Fibroblast of skin of right biceps (primary cell): ENCODE results near the gene NAPG.
"Not testable (repeated sequence)": the region's sequence is repeated elsewhere in the genome, so short reads cannot be mapped to it uniquely, and the experiment has no call there.

Experiments used
- DNase-seq: peaks from one replicate; pipeline ENCODE4 v3.0.0-alpha.2; 2013

NAPG gene

DNA sequence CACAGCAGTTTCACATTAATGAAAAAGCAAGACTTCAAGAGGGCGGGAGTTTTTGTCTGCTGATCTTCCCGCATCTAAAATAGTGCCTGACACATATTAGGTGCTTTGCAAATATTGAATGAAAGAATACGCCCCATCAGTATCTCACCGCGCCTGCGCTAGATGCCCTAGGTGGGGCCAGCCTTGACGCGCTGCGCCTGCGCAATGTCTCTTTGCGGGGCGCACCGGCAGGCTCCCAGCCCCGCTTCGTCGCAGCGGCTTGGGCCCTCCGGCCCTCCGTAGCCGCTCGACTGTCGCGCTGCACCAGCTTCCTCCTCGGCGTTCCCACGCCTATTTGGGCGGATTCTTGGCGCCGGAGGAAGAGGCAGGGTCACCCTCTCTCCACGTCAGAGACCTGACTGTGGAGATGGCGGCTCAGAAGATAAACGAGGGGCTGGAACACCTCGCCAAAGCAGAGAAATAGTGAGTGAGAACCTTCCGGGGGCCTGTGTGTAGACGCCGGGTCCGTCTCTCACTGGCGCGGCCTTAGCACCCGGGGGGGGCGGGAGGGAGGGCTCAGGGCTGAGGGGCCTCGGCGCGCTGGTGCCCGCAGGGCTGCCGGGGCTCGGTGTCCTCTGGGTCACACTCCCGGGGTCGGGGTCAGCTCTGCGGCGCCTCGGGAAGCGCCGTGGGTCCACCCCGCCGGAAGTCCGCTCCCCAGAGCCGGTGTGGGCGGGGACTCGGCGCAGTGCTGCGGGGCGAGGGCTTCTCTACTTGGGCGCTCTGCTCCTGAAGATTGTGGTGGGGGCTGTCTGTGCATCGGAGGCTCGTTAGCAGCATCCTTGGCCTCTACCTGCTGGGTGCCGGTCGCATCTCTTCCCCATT lies at the start of gene NAPG:
Gene NAPG (plus strand): TSS at position 331 of the 864 bp plus-strand sequence. CDS start 76 bp downstream, at position 407.
- DNase-seq, result peak; percentile 95

DNA sequence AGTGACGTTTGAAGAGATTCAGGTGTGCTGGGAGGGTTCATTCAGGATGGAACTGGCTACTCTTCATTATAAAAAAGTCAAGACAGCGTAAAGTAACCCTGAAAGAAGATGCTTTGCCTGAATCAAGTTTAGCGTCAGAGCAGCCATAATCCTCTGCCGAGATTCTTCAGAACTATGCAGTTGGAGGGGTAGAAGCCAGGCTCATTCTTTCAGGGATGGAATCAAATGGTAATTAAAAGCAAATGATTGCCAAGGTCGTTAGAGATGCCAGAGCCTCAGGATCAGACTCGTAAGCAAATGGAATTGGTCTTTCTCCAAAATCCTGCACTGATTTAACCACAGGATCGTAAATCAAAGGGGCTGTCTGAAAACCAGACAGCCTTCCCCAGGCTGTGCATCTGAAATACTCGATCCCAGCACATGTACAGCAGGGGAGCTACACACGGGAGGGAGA lies 49.5 kb upstream of the NAPG start:
- peak; percentile 95 for DNase-seq

DNA sequence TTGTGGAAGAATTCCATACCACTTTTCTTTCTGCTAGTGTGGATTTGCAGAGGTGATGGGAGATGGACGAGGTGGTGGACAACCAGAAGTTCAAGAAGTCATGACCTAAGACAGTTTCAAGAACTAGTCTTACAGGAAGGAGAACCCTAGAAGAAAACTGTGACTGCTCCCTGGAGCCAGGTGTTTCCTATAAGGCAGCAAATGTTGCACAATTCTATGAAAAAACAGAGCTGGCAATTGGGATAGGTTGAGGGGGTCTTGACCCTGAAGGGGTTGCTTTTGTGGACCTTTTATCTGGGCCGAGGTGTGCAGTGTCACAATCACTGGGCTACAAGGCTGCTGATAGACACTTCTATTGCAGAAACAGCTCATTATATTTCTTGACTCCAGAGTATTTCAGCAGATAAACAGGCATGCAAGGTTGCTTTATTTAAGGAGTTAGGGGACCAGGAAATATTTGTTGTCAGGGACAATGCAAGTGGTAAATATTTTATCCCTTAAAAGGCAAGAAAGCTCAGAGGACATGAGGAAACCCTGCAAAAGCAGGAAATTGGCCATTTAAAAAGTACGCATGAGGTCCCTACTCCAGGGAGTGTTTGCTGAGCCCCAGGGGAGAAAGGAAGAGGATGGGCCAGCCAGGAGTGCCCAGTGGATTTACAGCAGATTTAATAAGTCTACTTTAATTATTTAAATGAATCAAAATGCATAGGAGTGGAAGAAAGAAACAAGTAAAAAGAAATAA lies 48.5 kb upstream of the NAPG start:
- DNase-seq, result no peak

DNA sequence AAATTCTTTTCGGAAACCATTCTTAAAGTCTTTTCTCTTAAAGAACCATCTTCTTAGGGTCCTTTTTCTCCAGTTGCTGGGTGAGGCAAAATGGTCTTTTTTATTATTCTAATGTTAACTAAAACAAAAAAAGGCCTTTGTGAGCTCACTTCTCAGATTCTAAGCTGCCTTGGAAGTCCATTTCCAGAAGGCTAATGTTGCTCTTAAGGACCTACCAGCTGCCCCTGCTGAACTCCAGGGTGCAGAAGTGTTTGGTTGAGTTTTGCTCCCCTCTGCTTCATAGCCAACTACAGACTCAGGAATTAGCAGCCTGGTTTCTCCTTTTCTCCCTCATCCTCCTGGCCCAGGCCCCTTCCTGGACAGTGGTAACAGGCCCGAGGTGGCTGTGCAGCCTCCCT lies 48.0 kb upstream of the NAPG start:
- no peak for DNase-seq

DNA sequence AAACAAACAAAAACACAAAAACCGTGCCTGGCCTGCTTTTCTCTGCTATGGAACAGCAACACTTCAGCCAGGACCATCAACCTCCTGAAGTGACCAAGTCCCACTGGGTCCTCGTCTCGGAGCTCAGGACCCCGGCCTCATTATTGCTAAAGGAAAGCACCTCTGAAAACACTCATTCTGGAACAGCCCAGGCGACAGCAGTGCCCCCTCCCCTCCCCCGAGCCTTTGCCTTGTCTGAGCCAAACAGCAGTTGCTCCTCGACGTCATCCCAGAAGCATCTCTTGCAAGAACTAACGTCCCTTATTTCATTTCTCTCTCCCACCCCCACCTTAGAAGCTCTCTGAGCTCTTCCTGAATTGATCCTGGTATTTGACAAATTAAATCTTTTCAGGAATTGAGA lies 44.0 kb upstream of the NAPG start:
- no peak for DNase-seq

DNA sequence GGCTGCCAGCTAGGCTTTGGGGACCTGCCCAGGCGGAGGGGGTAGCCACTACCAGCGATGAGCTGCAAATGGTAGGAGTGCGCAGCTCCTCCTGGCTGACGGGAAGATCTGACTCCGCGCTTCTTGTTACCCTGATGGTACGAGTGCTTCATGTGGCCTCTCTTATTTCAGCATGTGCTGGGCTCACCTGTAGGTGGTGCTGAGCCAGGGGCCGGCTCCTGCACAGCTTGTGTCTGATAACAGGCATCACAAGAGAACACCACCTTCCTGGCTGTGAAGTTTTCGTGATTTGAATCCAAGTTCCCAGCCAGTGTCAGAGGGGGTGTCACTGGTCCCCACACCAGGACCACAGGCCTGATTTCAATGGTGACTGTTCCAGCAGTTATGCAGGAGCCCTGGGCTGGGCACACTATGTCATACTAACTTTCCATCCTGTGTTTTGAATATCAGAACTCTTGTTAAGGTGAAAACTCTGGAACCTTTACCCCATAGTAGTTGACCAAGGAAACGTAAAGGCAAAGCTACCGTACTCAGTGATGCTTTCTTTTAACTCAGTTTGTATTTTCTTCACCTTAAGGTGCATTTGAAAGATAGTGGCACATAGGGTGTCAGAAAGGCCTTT lies 43.4 kb upstream of the NAPG start:
- no peak for DNase-seq

DNA sequence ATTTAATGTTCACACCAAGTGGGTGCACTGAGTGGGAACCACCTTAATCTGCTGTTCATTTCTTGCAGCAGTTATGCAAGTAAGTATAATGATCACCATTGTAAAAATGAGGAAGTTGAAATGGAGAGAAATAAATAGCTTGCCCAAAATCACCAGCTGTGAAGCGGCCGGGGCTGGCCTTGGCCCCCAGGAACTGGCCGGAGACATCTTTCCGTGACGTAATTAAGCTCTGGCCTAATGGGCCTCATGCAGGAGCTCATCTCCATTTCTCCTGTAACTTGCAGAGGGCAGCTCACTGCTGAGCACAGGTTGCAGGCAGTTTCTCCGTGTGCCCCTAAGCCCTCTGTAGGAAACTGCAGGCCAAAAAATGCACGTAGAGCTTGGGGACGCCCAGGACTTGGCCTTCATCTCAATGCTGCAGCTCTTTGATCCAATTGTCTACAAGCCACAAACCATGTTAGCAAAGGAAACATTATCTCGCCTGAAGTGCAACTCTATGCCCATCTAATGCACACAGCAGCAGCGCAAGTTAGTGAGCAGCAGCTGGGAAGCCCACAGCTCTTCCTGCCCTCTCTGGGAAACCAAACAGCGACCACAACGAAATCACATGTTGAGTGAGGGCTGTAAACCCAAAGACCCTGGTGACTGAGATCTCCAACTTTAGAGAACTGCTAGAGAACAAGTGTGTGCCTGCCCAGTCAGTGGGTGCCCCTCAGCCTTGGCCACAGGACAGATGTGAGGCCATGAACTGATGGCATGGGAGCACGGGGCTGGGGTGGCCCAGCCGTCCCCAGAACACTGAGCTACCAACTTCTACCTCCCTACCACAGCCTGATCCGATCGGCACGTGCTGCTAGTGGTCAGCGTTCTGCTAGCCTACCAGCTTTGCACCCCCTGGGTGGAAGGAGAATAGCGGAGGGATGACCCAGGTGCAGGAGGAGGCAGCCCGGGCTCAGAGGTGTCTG lies 42.6 kb upstream of the NAPG start:
- no peak for DNase-seq

DNA sequence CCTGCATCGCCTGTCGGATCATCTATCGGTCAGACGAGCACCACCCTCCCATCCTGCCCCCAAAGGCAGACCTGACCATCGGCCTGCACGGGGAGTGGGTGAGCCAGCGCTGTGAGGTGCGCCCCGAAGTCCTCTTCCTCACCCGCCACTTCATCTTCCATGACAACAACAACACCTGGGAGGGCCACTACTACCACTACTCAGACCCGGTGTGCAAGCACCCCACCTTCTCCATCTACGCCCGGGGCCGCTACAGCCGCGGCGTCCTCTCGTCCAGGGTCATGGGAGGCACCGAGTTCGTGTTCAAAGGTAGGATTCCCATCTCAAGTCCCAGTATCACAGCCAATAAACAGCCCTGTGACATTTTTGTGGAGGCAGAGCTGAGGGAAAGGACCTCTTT lies 40.4 kb upstream of the NAPG start:
- no peak for DNase-seq

DNA sequence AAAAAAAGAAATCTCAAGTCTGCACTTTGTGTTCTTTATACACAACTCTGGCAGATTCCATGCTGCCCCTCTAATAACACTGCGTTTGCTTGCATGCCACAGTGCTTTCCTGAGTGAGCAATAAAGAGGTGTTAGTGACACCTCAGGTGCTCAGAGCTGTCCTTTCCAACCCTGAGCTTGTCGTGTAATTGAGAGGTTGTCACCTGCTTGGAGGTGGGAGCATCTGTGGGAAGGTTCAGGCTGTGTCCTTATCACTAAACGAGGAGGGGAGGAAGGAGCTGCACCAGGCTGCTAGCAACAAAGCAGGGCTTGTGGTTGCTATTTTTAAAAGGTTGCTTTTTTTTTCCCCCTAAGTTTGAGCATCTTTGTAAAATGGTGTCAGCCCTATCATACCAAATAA lies 39.5 kb upstream of the NAPG start:
- DNase-seq, result no peak

DNA sequence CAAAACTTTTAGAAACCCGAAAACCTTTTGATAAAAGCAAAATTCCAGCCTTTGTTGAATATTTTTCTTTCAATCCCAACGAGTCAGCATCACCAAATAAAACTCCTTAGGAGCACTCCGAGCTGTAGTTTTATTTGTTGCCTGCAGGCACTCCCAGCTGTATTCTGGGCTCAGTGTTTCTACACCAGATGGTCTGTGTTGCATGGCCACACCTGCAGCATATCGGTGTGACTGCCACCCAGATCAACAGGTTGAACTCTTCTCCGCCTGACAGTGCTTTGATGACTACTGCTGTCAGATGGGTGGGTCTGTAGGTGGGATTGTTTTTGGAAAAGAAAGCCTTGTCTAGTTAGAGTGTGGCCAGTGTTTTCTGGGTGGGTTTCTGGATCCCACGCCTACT lies 38.7 kb upstream of the NAPG start:
- DNase-seq, result no peak

DNA sequence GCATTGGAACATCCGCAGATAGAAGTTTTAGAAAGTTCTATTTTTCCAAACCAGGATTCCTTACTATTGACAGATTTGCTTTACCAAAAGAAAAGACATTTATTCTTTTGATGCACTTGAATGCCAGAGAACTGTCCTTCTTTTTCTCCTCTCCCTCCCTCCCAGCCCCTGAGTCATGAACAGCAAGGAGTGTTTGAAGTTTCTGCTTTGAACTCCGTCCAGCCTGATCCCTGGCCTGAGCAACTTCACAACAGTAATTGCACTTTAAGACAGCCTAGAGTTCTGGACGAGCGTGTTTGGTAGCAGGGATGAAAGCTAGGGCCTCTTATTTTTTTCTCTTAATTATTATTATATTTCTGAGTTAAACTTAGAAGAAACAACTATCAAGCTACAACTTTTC lies 37.8 kb upstream of the NAPG start:
- DNase-seq, result no peak

DNA sequence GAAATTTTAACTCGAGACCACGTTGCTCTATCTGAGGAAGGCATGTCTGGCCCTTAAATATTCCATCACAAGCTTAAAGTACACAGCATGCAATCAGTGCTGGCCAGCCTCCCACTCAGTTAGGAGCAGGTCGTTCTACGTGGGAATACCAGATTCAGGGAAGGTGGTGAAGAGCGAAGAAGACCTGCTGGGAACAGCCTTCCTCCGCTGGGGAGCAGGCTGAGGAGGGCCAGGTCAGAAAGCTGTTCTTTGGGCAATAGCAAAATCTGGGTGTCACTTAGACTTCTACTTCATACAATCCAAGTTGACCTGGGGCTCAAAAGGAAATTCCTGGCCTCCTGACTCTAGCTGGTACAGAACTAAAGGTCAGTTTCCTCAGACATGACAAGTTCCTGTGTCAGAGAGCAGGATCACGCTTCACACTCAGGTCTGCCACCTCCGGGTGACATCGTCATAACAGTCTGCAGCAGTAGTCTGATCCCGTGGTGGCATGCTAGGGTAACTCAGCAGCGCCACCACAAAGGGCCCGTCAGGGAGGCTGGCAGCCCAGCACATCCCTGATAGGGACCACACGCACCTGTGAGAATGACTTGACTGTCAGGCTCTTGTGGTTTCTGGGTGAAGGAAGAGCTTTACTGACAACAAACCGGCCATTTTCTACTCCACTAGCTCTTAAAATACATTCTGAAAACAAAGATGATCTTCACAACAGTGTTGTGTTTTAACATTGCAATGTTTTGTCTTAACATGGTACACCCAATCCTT lies 35.2 kb upstream of the NAPG start:
- DNase-seq, result no peak

DNA sequence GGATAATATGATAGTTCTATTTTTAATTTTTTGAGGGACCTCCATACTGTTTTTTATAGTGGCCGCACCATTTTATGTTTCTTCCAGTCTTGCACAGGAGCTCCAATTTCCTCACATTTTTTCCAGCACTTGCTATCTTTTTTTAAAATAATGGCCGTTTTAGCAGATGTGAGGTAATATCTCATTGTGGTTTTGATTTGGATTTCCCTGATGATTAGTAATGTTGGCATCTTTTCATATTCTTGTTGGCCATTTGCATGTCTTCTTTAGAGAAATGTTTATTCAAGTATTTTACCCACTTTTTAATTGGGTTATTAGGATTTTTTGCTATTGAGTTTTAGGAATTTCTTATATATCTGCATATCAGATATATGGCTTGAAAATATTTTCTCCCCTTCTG lies 29.9 kb upstream of the NAPG start:
- DNase-seq, result peak; percentile 21

DNA sequence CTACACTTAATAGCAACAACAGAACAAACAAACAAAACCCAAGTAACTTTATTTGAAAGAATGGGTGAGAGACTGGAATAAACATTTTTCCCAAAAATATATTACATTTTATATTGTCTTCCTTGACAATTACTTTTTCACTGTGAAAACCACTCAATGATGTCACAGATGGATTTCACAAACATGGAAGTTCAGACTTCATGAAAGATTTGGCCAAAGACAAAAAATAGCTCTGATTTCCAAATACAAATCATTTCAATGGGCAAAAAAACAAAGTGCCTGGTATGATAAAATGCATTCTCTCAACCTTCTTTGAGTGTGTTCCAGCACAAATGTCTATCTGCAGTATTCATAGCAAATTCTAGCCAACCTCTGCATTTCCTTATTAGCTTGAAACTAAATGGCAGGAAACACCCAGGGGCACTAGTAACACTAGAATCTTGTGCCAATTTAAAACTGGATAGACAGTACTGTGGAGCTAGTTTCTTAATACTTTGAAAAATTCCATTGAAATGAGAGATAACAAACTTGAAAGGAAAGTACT lies 28.5 kb upstream of the NAPG start:
- DNase-seq, result no peak

DNA sequence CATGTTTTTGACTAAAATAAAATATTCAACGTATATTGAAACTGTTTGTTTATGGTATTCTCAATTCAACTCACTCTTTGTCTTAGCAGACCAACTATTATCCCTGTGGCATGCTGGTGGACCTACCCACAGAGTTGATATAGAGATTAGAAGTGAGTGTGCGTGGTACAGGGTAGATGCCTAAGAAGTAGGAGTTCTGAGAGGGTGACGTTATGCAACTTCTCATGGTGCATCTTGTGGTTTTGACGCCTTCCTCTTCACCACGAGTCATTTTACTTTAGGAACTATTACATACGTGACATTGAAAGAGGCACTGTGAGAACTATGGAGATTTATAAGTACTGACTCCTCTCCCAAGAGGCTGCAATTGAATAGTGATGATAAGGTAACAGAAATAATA lies 26.6 kb upstream of the NAPG start:
- peak; percentile 57 for DNase-seq

DNA sequence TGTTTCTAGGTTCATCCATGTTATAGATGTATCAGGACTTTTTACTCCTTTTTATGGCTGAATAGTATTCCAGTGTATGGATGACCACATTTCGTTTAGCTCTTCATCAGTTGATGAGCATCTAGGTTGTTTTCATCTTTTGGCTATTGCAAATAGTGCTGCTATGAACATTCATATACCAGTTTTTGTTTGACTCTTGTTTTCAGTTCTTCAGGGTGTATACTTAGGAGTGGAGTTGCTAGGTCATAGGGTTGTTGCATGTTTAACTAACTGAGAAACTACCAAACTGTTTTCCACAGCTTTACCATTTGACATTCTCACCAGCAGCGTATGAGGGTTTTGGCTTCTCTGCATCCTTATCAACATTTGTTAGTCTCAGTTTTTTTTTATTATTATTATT lies 25.8 kb upstream of the NAPG start:
- no peak for DNase-seq

DNA sequence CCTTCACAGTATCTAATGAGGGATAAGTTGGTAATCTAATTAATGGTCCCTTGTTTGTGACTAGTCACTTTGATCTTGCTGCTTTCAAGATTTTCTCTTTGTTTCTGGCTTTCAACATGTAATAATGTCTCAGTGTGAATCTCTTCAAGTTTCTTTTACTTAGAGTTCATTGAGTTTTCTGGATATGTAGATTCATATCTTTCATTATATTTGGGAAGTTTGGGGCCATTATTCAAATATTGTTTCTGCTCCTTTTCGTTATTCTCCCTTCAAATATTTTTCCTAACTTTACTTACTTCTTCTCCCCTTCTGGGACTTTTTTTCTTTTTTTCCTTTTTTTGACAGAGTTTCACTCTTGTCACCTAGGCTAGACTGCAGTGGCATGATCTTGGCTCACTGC lies 21.1 kb upstream of the NAPG start:
- DNase-seq, result no peak

DNA sequence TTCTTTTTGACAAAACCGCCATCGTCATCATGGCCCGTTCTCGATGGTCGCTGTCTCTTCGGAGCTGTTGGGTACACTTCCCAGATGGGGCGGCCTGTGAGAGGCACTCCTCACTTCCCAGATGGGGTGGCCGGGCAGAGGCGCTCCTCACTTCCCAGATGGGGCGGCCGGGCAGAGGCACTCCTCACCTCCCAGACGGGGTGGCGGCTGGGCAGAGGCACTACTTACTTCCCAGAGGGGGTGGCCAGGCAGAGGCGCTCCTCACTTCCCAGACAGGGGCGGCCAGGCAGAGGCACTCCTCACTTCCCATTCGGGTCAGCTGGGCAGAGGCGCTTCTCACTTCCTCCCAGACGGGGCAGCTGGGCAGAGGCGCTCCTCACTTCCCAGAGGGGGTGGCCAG lies 19.9 kb upstream of the NAPG start:
- DNase-seq, result not testable (repeated sequence)

DNA sequence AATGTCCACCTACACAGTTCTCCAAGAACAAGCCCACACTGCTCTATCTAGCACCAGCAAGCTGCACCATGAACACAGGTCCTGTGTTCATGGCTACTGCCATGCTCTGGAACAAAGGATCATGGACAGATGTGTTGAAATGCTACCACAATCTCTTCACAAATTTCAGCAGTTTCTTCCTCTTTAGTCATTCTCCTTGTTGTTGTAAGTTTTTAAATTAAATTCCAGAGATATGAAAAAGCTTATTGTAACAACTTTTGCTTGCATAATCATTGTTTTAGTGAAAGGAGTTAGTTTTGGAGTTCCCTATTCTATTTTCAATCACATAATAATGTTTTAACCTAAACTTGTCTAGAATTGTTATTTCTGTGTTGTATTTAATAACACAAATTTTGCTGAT lies 17.2 kb upstream of the NAPG start:
- no peak for DNase-seq

DNA sequence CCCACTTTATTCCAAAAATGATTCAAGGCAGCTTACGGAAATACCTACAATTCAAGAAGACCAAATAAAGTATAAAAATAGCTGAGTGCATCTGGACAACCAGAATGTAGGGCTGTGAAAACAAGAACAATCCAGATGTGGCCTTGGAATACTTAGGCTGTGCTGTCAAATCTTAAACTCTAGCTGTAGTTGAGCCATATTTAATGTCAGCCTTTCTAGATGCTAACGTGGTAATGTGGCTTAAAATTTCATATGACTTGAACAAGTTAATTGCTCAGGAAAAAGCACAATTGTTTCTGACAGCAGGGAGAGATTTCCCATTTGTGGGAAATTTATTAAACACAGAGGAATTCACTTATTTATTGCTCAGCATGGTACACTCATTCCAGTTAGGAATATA lies 14.6 kb upstream of the NAPG start:
- no peak for DNase-seq

DNA sequence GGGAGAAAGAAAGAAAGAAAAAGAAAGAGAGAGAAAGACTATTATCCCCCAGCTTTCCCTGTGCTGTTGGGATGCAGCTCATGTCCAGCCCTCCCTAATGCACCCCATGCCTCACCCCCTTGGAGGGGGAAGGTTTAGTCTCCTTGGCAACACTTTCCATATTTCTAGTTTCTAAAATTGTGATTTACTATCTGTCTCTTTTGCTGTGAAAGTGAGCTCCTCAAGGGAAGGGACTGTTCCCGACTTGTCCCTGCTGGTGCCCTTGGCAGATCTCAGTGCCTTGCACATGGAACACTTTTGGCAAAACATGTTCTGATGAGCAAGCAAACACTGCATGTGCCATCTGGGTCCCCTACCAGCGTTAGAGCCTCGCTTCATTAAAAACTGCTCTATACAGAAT lies 11.7 kb upstream of the NAPG start:
- no peak for DNase-seq

DNA sequence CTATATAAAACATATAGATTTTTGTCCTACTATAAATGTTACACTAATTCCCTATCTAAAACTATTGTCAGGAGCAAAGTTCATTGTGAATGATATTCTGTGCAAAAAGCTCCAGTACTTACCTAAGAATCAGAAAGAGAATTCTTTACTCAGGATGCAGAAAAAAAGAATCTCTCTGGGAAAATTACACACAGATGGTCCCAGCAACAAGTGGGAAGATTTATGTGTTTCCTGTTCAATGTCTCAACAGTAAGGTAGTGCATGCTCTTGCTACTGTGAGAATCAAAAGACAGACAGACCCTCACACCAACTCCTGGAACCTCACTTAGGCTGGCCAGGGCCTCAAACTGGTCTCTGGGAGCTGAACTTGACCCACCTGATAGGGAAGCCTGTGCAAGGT lies 11.2 kb upstream of the NAPG start:
- peak; percentile 32 for DNase-seq
